ENCODE data around the gene SPINK13.

GRCh38 chr5:148309019-148309418 lies 40.4 kb downstream of the SPINK13 start:
- TF ChIP-seq POLR2AphosphoS5 (IDR thresholded peaks at IDR 0.05) (no peak), CTCF (IDR thresholded peaks at IDR 0.05 in 8 of 11, conservative IDR thresholded peaks at IDR 0.05 in 3 of 11) (no peak)

All from spleen (tissue), 7 donors.